HEK293T (cell line): Measurements from ENCODE around the gene ZNF532.

Source experiments
- BHLHE40 ChIP-seq: fragments of 450-650 bp; IDR thresholded peaks from 2 replicates; pipeline ENCODE4 v1.6.1; 2016; ENCODE audit warnings: mild to moderate bottlenecking, moderate library complexity, borderline replicate concordance
- ELF4 ChIP-seq: fragments of 450-650 bp; IDR thresholded peaks from 2 replicates; pipeline ENCODE4 v1.6.1; 2017; ENCODE audit warnings: antibody characterized with exemption
- FOXK2 ChIP-seq: fragments of 450-650 bp; IDR thresholded peaks from 2 replicates; pipeline ENCODE4 v1.6.1; 2016; ENCODE audit warnings: mild to moderate bottlenecking
- NFRKB ChIP-seq: fragments of 450-650 bp; IDR thresholded peaks from 2 replicates; pipeline ENCODE4 v1.6.1; 2016; ENCODE audit warnings: mild to moderate bottlenecking, moderate library complexity
- TARDBP ChIP-seq: fragments of 450-650 bp; IDR thresholded peaks from 2 replicates; pipeline ENCODE4 v1.6.1; 2016
- ZNF384 ChIP-seq: fragments of 450-650 bp; IDR thresholded peaks from 2 replicates; pipeline ENCODE4 v1.6.1; 2016

- no peak for TF ChIP-seq NFRKB
- no peak for TF ChIP-seq ZNF384
- TF ChIP-seq TARDBP, result no peak
- no peak for TF ChIP-seq BHLHE40
- no peak for TF ChIP-seq ELF4
- TF ChIP-seq FOXK2, result no peak
These were observed 96.5 kb downstream of the ZNF532 start for GRCh38 chr18:58960946-58961722.
